Raji (cell line): Measurements from ENCODE around the gene ATP2A2.

Experiments
- POLR2A ChIP-seq: IDR thresholded peaks from 2 replicates; pipeline ENCODE4 v1.6.1; 2011; ENCODE audit warnings: low read depth, low read length, control low read depth; ENCODE audit not compliant: insufficient read depth

Gene ATP2A2

GRCh38 chr12:110311903-110312302 lies 30.9 kb downstream of the ATP2A2 start:
- no peak for TF ChIP-seq POLR2A

GRCh38 chr12:110312581-110313360 lies 31.7 kb downstream of the ATP2A2 start:
- TF ChIP-seq POLR2A, result no peak

- TF ChIP-seq POLR2A, result no peak
Observed at GRCh38 chr12:110314308-110314707, 33.3 kb downstream of the ATP2A2 start.

GRCh38 chr12:110316861-110317260 lies 35.8 kb downstream of the ATP2A2 start:
- no peak for TF ChIP-seq POLR2A

- no peak for TF ChIP-seq POLR2A
Observed at GRCh38 chr12:110317911-110318310, 36.9 kb downstream of the ATP2A2 start.

- no peak for TF ChIP-seq POLR2A
Observed at GRCh38 chr12:110320550-110320949, 39.5 kb downstream of the ATP2A2 start.

GRCh38 chr12:110329710-110330109 lies 48.7 kb downstream of the ATP2A2 start:
- no peak for TF ChIP-seq POLR2A

GRCh38 chr12:110330124-110330523 lies 49.1 kb downstream of the ATP2A2 start:
- TF ChIP-seq POLR2A, result no peak

GRCh38 chr12:110330544-110330943 lies 49.5 kb downstream of the ATP2A2 start:
- no peak for TF ChIP-seq POLR2A

- no peak for TF ChIP-seq POLR2A
Observed at GRCh38 chr12:110333201-110333600, 52.2 kb downstream of the ATP2A2 start.

- TF ChIP-seq POLR2A, result no peak
Observed at GRCh38 chr12:110335481-110336045, 54.5 kb downstream of the ATP2A2 start.

GRCh38 chr12:110337912-110338710 lies 57.1 kb downstream of the ATP2A2 start:
- no peak for TF ChIP-seq POLR2A

GRCh38 chr12:110338754-110339153 lies 57.7 kb downstream of the ATP2A2 start:
- TF ChIP-seq POLR2A, result no peak

- TF ChIP-seq POLR2A, result no peak
Observed at GRCh38 chr12:110339184-110339952, 58.3 kb downstream of the ATP2A2 start.

- TF ChIP-seq POLR2A, result no peak
Observed at GRCh38 chr12:110340706-110341105, 59.7 kb downstream of the ATP2A2 start.

- TF ChIP-seq POLR2A, result no peak
Observed at GRCh38 chr12:110342157-110342556, 61.1 kb downstream of the ATP2A2 start.

GRCh38 chr12:110343114-110343513 lies 62.1 kb downstream of the ATP2A2 start:
- no peak for TF ChIP-seq POLR2A
